ENCODE data around the gene ZSWIM7.

- TF ChIP-seq GATA2 (IDR thresholded peaks at IDR 0.05; ENCODE audit: low read depth, low read length) (no peak), GATA3 (IDR thresholded peaks at IDR 0.05; ENCODE audit: low read depth, low read length) (no peak)
Measured at GRCh38 chr17:15973016-15973415, 26.5 kb downstream of the ZSWIM7 start.

Data from SH-SY5Y (cell line).